Spinal cord (tissue), 10 donors: ENCODE measurements around the gene FCHO1. TPM values are rescaled to one million over a fixed set of nuclear protein-coding genes. Genes with fewer than 3 reads are reported as not detected.
"Not testable (repeated sequence)": the region's sequence is repeated elsewhere in the genome, so short reads cannot be mapped to it uniquely, and the experiment has no call there.

Experiments
- DNase-seq, 6 donors: peaks; one replicate each; pipeline versions ENCODE4 v3.0.0 to v3.0.0-alpha.2; 2013 to 2015; ENCODE audit warnings: low spot score in 6 of 6, low read depth in 4 of 6
- H3K27ac ChIP-seq: one replicate; pipeline ENCODE4 v1.5.1; 2013; ENCODE audit warnings: low read depth, low read length, control low read depth
- H3K27me3 ChIP-seq: one replicate; pipeline ENCODE4 v1.6.1; 2013; ENCODE audit warnings: low read length; ENCODE audit not compliant: control insufficient read depth, insufficient read depth
- H3K36me3 ChIP-seq: one replicate; pipeline ENCODE4 v1.6.1; 2013; ENCODE audit warnings: low read length; ENCODE audit not compliant: control insufficient read depth, insufficient read depth
- H3K4me1 ChIP-seq: one replicate; pipeline ENCODE4 v1.6.1; 2013; ENCODE audit warnings: low read length; ENCODE audit not compliant: control insufficient read depth, insufficient read depth
- H3K4me3 ChIP-seq: one replicate; pipeline ENCODE4 v1.5.1; 2013; ENCODE audit warnings: low read depth, low read length, control low read depth
- H3K9me3 ChIP-seq: one replicate; pipeline ENCODE4 v1.6.1; 2013; ENCODE audit warnings: low read length; ENCODE audit not compliant: control insufficient read depth, insufficient read depth
- WGBS: methylation state at CpG from one replicate; pipeline ENCODE4 v1.1.5; 2013; ENCODE audit warnings: missing lambda C conversion rate; ENCODE audit not compliant: insufficient coverage; 5-methylcytosine and 5-hydroxymethylcytosine counted together
- polyA plus RNA-seq, 2 donors: library from polyadenylated mRNA; unstranded; fragments of 120-200 nt; gene quantifications; one replicate each; pipeline ENCODE4 v1.2.1, GENCODE V29; 2013; ENCODE audit not compliant: insufficient read length in 2 of 2
- total RNA-seq, 2 donors: library from RNA; depleted of rRNA in 1 of 2; stranded (reverse); fragments of 120-200 nt in 1 of 2; fragments of >200 nt in 1 of 2; gene quantifications; one replicate each; pipeline versions ENCODE4 v1.2.3 to v1.2.4, GENCODE V29; 2013 to 2014
- donor health status: healthy.

The FCHO1 gene
- total and polyA plus RNA-seq, 4 donors = 6.8 to 41.9 (median 21.5) TPM

GRCh38 chr19:17797424-17798201, 46.3 kb downstream of the FCHO1 start:
- no peak overlapping the region for H3K4me3 ChIP-seq
- H3K9me3 ChIP-seq = no peaks in the 10 kb centered on the region
- DNase-seq = no peak
- H3K27me3 ChIP-seq = peaks cover 37% of the 10 kb centered on the region
- peaks cover 8% of the 10 kb centered on the region for H3K4me1 ChIP-seq
- WGBS = 69% methylated on average over 8 of the region's 11 CpGs
- no peaks in the 10 kb centered on the region for H3K36me3 ChIP-seq
- no peak overlapping the region for H3K27ac ChIP-seq

- not testable (repeated sequence) for H3K4me1 ChIP-seq, DNase-seq, H3K36me3 ChIP-seq, H3K27ac ChIP-seq, H3K4me3 ChIP-seq, H3K9me3 ChIP-seq
- H3K27me3 ChIP-seq = peaks cover 35% of the 10 kb centered on the region
- WGBS = 96% methylated on average over 2 of the region's 3 CpGs
Measured at GRCh38 chr19:17798599-17798998, 47.3 kb downstream of the FCHO1 start.

DNA sequence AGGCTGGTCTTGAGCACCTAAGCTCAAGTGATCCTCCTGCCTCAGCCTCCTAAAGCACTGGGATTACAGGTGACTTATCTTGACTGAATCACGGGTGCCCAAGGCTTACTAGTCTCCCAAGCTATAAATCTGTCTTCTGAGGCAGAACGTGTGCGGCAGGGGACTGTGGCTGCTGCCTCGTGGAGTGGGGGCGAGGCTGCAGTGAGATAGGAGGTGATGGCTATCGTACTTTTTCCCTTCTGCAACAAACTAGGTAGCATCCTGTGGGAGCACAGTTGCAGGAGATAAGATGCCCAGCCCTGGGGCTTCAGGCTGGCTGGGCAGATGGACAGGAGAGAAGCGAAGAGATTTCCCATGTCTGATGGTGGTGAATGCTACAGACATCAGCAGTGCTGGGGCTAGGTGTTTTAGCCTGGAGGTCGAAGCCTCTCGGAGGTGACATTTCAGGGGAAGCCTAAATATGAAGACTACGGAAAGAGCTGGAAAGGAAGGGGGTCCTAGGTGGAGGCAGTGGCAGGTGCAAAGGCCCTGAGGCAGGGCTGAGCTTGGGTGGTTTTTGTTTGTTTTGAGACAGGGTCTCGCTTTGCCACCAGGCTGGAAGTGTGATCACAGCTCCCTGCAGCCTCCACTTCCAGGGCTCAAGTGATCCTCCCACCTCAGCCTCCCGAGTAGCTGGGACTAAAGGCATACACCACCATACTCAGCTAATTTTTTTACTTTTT, 51.0 kb downstream of the FCHO1 start:
- peaks cover 3% of the 10 kb centered on the region for H3K27me3 ChIP-seq
- no peak overlapping the region for H3K27ac ChIP-seq
- H3K4me1 ChIP-seq = no peaks in the 10 kb centered on the region
- DNase-seq = no peak
- WGBS = 72% methylated on average over 12 of the region's 12 CpGs
- H3K4me3 ChIP-seq = no peak overlapping the region
- H3K9me3 ChIP-seq = no peaks in the 10 kb centered on the region
- no peaks in the 10 kb centered on the region for H3K36me3 ChIP-seq

- Histone ChIP-seq H3K4me3 (no peak overlapping the region), H3K27me3 (peaks cover 3% of the 10 kb centered on the region)
Measured at GRCh38 chr19:17803264-17803896, 52.1 kb downstream of the FCHO1 start.

GRCh38 chr19:17805427-17805826, 54.1 kb downstream of the FCHO1 start:
- no peak overlapping the region for H3K4me3 ChIP-seq
- H3K36me3 ChIP-seq = no peaks in the 10 kb centered on the region
- no peak for DNase-seq
- no peaks in the 10 kb centered on the region for H3K9me3 ChIP-seq
- 81% methylated on average over 4 of the region's 4 CpGs for WGBS
- peaks cover 3% of the 10 kb centered on the region for H3K27me3 ChIP-seq
- H3K4me1 ChIP-seq = no peaks in the 10 kb centered on the region
- no peak overlapping the region for H3K27ac ChIP-seq

More at GRCh38 chr19:17803264-17803896, 52.1 kb downstream of the FCHO1 start:
- Histone ChIP-seq H3K9me3 (no peaks in the 10 kb centered on the region), H3K36me3 (no peaks in the 10 kb centered on the region), H3K27ac (no peak overlapping the region), H3K4me1 (no peaks in the 10 kb centered on the region)
- 65% methylated on average over 11 of the region's 14 CpGs for WGBS
- no peak for DNase-seq

- WGBS = 88% methylated on average over 1 of the region's 3 CpGs
- no peaks in the 10 kb centered on the region for H3K9me3 ChIP-seq
- no peak for DNase-seq
- no peak overlapping the region for H3K4me3 ChIP-seq
- no peaks in the 10 kb centered on the region for H3K36me3 ChIP-seq
- no peak overlapping the region for H3K27ac ChIP-seq
- peaks cover 3% of the 10 kb centered on the region for H3K27me3 ChIP-seq
- no peaks in the 10 kb centered on the region for H3K4me1 ChIP-seq
Measured at GRCh38 chr19:17806945-17807344, 55.7 kb downstream of the FCHO1 start.

DNA sequence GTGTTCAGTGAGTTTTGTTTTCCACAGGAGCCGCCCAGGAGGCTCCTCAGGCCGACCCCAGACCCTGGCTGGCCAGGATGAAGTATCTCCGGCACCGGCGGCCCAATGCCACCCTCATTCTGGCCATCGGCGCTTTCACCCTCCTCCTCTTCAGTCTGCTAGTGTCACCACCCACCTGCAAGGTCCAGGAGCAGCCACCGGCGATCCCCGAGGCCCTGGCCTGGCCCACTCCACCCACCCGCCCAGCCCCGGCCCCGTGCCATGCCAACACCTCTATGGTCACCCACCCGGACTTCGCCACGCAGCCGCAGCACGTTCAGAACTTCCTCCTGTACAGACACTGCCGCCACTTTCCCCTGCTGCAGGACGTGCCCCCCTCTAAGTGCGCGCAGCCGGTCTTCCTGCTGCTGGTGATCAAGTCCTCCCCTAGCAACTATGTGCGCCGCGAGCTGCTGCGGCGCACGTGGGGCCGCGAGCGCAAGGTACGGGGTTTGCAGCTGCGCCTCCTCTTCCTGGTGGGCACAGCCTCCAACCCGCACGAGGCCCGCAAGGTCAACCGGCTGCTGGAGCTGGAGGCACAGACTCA, 56.5 kb downstream of the FCHO1 start:
- WGBS = 61% methylated on average over 37 of the region's 38 CpGs
- no peak overlapping the region for H3K27ac ChIP-seq
- H3K27me3 ChIP-seq = no peaks in the 10 kb centered on the region
- H3K4me1 ChIP-seq = no peaks in the 10 kb centered on the region
- no peak for DNase-seq
- no peak overlapping the region for H3K4me3 ChIP-seq
- H3K36me3 ChIP-seq = no peaks in the 10 kb centered on the region
- no peaks in the 10 kb centered on the region for H3K9me3 ChIP-seq

GRCh38 chr19:17811103-17811502, 59.8 kb downstream of the FCHO1 start:
- Histone ChIP-seq H3K4me1 (no peaks in the 10 kb centered on the region), H3K9me3 (no peaks in the 10 kb centered on the region), H3K27me3 (no peaks in the 10 kb centered on the region), H3K4me3 (no peak overlapping the region), H3K36me3 (no peaks in the 10 kb centered on the region), H3K27ac (no peak overlapping the region)
- no CpG with 5 or more reads among the region's 2 CpGs for WGBS
- DNase-seq = no peak

DNA sequence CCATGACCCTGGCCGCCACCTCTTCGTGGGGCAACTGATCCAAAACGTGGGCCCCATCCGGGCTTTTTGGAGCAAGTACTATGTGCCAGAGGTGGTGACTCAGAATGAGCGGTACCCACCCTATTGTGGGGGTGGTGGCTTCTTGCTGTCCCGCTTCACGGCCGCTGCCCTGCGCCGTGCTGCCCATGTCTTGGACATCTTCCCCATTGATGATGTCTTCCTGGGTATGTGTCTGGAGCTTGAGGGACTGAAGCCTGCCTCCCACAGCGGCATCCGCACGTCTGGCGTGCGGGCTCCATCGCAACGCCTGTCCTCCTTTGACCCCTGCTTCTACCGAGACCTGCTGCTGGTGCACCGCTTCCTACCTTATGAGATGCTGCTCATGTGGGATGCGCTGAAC, 60.4 kb downstream of the FCHO1 start:
- Histone ChIP-seq H3K36me3 (no peaks in the 10 kb centered on the region), H3K27me3 (no peaks in the 10 kb centered on the region), H3K4me3 (no peak overlapping the region), H3K27ac (no peak overlapping the region), H3K9me3 (no peaks in the 10 kb centered on the region), H3K4me1 (no peaks in the 10 kb centered on the region)
- DNase-seq = no peak
- 90% methylated on average over 20 of the region's 20 CpGs for WGBS
